Measurements from ENCODE around the gene DIAPH2.

DNA sequence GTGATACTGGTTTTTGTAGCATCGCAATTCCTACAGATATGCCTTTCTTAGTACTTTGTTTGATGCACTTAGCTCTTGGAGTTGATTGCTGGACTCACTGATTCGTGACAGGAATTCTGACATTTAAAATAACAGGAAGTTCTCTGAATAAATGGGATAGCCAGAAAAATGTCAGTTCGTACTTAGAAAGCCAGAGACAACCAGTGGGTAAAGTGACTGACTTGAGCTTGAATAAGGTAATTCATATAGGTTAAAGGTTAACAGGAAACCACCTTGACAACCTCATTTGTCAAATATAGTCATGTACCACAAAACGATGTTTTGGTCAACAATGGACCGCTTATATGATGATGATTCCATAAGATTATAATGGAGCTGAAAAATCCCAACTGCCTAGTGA lies 380.4 kb downstream of the DIAPH2 start:
- TF ChIP-seq EZH2 (IDR thresholded peaks at IDR 0.05; ENCODE audit: borderline replicate concordance, low read depth, low read length, poor library complexity, severe bottlenecking) = no peak
- TF ChIP-seq, protein P1, sequence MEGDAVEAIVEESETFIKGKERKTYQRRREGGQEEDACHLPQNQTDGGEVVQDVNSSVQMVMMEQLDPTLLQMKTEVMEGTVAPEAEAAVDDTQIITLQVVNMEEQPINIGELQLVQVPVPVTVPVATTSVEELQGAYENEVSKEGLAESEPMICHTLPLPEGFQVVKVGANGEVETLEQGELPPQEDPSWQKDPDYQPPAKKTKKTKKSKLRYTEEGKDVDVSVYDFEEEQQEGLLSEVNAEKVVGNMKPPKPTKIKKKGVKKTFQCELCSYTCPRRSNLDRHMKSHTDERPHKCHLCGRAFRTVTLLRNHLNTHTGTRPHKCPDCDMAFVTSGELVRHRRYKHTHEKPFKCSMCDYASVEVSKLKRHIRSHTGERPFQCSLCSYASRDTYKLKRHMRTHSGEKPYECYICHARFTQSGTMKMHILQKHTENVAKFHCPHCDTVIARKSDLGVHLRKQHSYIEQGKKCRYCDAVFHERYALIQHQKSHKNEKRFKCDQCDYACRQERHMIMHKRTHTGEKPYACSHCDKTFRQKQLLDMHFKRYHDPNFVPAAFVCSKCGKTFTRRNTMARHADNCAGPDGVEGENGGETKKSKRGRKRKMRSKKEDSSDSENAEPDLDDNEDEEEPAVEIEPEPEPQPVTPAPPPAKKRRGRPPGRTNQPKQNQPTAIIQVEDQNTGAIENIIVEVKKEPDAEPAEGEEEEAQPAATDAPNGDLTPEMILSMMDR (conservative IDR thresholded peaks at IDR 0.05; ENCODE audit: low read depth, low read length) = no peak
